Measurements from ENCODE around the gene EMC7. TPM values are rescaled to one million over a fixed set of nuclear protein-coding genes. Genes with fewer than 3 reads are reported as not detected.
"Not testable (repeated sequence)": the region's sequence is repeated elsewhere in the genome, so short reads cannot be mapped to it uniquely, and the experiment has no call there.

The EMC7 gene
- total RNA-seq, 1 donor from 2014 or later, result 58.6 TPM

GRCh38 chr15:34099914-34100313 lies 1.7 kb downstream of the EMC7 start:
- no peak for DNase-seq (ENCODE audit: extremely low read depth, low read depth, low spot score)

GRCh38 chr15:34085746-34086145 lies 15.9 kb downstream of the EMC7 start:
- no peak for DNase-seq (ENCODE audit: extremely low read depth, low read depth, low spot score)

- DNase-seq (ENCODE audit: extremely low read depth, low read depth, low spot score), result no peak
Observed at GRCh38 chr15:34084086-34084485, 17.6 kb downstream of the EMC7 start.

GRCh38 chr15:34079904-34080303 lies 21.8 kb downstream of the EMC7 start:
- DNase-seq (ENCODE audit: extremely low read depth, low read depth, low spot score), result no peak

- no peak for DNase-seq (ENCODE audit: extremely low read depth, low read depth, low spot score)
Observed at GRCh38 chr15:34078900-34079299, 22.8 kb downstream of the EMC7 start.

DNA sequence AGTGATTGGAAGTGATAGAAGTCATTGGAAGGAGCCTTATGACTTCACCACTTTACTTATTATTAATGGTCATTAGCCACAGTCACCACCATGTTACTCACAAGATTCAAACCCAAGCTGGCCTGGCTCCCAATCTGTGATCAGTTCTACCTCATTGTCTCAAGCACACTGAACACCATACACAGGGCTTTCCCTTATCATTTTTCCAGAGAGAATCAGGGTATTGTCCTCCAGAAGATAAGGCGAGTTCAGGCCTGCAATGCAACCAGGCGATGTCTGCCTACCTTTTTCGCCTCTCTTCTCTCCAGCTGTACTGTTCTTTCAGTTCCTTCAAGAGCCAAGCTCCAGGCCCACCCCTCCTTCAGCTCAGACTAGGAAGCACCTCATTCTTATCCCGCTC lies 24.9 kb downstream of the EMC7 start:
- DNase-seq (ENCODE audit: extremely low read depth, low read depth, low spot score), result no peak

GRCh38 chr15:34070003-34070402 lies 31.7 kb downstream of the EMC7 start:
- no peak for DNase-seq (ENCODE audit: extremely low read depth, low read depth, low spot score)

DNA sequence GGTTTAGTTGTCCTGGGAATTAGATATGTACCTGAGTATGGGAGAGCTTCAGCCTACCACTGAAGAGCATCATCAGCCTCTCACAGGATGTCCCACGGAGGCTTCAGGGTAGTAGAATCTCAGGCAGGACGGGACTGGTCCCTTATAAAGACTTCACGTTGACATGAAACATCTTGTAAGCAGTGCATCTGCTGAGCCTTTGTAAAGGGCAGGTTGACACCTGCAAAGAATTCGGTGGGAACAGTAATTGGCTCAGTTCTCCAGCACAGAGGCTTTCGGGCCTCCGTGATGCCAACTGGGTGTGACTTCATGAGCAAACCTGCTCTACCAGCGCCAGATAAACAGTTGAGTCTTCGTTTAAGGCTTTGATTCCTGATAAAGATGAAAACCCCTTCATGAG lies 35.7 kb downstream of the EMC7 start:
- DNase-seq (ENCODE audit: extremely low read depth, low read depth, low spot score), result no peak

DNA sequence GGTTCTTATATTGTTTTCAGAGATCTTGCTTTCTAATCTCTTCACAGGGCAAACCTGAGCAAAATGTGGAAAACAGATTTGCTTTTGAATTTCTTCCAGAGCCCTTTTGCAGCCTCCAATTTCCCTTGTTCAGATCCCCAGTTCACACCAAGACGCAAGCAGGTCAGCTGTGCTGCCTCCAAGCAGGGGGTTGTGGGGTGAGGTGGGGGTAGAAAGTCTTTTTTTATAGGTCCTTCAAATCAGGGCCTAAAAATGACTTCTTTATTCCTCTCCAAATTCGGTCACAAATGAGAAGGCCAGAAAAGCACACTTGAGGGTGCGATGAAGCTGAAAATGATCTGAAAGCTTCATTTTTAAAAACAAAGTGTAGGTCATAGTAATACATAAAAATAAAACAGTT lies 36.4 kb downstream of the EMC7 start:
- no peak for DNase-seq (ENCODE audit: extremely low read depth, low read depth, low spot score)

DNA sequence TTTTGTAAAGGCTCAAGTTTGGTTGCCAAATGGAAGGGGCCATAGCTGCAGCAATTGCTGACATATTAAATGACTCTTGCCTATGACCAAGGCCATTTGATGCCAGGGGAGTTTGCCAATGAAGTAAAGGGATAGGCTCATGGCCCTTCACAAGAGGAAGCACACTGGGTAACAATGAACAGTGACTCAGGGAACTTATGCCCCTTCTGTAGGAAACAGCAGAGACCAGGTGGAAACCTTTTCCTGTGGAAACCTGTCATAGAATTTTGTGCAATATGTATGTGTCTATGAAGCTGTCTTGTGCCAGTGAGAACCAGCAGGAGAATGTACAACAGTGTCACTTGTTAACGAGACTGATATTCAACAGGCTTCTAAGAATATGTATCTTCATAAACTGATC lies 37.2 kb downstream of the EMC7 start:
- no peak for DNase-seq (ENCODE audit: extremely low read depth, low read depth, low spot score)

- no peak for DNase-seq (ENCODE audit: extremely low read depth, low read depth, low spot score)
Observed at GRCh38 chr15:34059946-34060345, 41.7 kb downstream of the EMC7 start.

GRCh38 chr15:34059476-34059875 lies 42.2 kb downstream of the EMC7 start:
- no peak for DNase-seq (ENCODE audit: extremely low read depth, low read depth, low spot score)

GRCh38 chr15:34056911-34057310 lies 44.8 kb downstream of the EMC7 start:
- no peak for DNase-seq (ENCODE audit: extremely low read depth, low read depth, low spot score)

DNA sequence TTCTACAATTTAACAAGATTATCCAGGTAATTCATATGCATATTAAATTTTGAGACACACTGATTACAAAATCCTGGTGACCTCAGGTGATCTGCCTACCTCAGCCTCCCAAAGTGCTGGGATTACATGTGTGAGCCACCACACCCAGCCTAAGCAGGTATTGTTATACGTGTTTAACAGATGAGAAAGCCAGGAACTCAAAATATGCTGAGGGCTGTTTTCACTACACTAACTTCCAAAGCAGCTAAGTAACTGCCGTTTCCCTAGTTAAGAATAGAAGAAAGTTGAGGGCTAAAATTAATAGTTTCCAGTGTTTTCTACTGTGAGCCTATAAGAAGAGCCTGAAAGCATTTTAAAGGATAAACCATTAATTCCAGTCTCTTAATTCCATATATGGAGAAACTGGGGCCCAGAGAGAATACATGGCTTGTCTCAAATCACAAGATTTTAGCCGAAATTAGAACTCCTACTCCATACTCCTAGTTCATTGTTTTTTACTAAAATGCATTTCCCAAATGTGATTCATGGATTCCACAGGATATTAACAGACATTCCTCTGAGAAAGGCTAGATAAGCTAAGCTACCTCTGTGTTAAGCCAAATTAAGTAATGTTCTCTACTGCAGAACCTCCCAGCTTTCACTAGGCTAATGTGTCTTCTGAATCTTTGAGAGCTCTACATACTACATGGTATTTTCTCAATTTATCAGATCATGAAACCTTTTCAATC lies 45.6 kb downstream of the EMC7 start:
- peak; percentile 73 for DNase-seq (ENCODE audit: extremely low read depth, low read depth, low spot score)

GRCh38 chr15:34054081-34054707 lies 47.5 kb downstream of the EMC7 start:
- DNase-seq (ENCODE audit: extremely low read depth, low read depth, low spot score), result no peak

- not testable (repeated sequence) for DNase-seq (ENCODE audit: extremely low read depth, low read depth, low spot score)
Observed at GRCh38 chr15:34050385-34050784, 51.3 kb downstream of the EMC7 start.

GRCh38 chr15:34049112-34049511 lies 52.5 kb downstream of the EMC7 start:
- DNase-seq (ENCODE audit: extremely low read depth, low read depth, low spot score), result no peak

DNA sequence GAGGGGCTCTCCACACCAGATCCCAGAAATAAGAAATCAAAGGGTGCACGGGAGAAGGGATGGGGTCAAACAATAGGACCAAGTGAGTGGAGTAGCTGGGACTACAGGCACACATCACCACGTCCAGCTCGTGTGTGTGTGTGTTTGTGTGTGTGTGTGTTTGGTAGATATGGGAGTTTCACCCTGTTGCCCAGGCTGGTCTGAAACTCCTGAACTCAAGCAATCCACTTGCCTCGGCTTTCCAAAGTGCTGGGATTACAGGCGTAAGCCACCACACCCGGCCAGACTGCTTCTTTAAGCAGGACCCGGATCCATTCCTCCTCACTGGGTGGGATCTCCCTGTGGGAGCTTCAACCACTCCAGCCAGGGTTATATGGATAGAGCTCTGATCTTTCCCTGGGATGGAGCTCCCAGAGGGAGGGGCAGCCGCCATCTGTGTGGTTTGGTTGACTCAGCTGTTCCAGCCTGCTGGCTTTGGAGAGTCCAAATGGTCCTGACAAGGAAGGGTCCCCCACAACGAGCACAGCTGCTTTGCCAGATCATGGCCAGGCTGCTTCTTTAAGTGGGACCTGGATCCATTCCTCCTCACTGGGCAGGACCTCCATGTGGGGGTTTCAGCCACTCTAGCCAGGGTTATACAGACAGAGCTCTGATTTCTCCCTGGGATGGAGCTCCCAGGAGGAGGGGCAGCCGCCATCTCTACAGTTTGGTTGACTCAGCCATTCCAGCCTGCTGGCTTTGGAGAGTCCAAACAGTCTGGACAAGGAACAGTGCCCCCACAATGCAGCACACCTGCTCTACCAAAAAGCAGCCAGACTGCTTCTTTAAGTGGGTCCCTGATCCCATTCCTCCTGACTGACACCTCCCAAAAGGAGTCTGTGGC lies 53.5 kb downstream of the EMC7 start:
- no peak for DNase-seq (ENCODE audit: extremely low read depth, low read depth, low spot score)

GRCh38 chr15:34046471-34047145 lies 55.1 kb downstream of the EMC7 start:
- DNase-seq (ENCODE audit: extremely low read depth, low read depth, low spot score), result no peak

DNA sequence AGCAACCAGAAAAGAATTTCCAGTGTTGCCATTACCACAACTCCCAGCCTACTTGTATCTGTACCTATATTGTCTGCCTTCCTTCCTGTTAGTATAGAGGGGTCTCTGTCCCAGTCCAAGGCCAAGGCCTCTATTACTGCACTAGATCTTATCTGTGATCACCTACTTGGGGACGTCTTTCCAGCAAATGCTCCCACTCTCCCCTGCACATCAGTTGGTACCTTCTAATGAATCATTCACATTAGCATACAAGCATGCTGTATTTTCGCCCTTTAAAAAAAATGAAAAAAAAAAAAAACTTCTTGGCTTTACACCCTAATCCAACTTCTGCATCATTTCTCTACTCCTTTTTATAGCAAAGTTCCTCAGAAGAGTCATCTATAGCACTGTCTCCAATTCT lies 57.8 kb downstream of the EMC7 start:
- no peak for DNase-seq (ENCODE audit: extremely low read depth, low read depth, low spot score)

- no peak for DNase-seq (ENCODE audit: extremely low read depth, low read depth, low spot score)
Observed at GRCh38 chr15:34043391-34043790, 58.3 kb downstream of the EMC7 start.
